Measurements from ENCODE around the gene SLC35E3.
A peak's percentile ranks its signal among the peaks of the same experiment; 100 is the strongest.

The SLC35E3 gene

GRCh38 chr12:68771223-68771925, 25.4 kb downstream of the SLC35E3 start:
- DNase-seq (ENCODE audit: low spot score) = no peak

GRCh38 chr12:68772714-68773113, 26.7 kb downstream of the SLC35E3 start:
- no peak for DNase-seq (ENCODE audit: low spot score)

GRCh38 chr12:68773582-68773981, 27.6 kb downstream of the SLC35E3 start:
- no peak for DNase-seq (ENCODE audit: low spot score)

GRCh38 chr12:68775121-68775630, 29.2 kb downstream of the SLC35E3 start:
- no peak for DNase-seq (ENCODE audit: low spot score)

GRCh38 chr12:68776976-68777610, 31.1 kb downstream of the SLC35E3 start:
- DNase-seq (ENCODE audit: low spot score) = no peak

GRCh38 chr12:68779280-68779679, 33.3 kb downstream of the SLC35E3 start:
- DNase-seq (ENCODE audit: low spot score) = no peak

GRCh38 chr12:68780731-68781130, 34.8 kb downstream of the SLC35E3 start:
- DNase-seq (ENCODE audit: low spot score) = no peak

- no peak for DNase-seq (ENCODE audit: low spot score)
Observed at GRCh38 chr12:68781728-68782127, 35.8 kb downstream of the SLC35E3 start.

GRCh38 chr12:68784015-68784414, 38.0 kb downstream of the SLC35E3 start:
- DNase-seq (ENCODE audit: low spot score) = no peak

- no peak for DNase-seq (ENCODE audit: low spot score)
Observed at GRCh38 chr12:68785358-68785757, 39.4 kb downstream of the SLC35E3 start.

- no peak for DNase-seq (ENCODE audit: low spot score)
Observed at GRCh38 chr12:68785823-68786222, 39.8 kb downstream of the SLC35E3 start.

- DNase-seq (ENCODE audit: low spot score) = no peak
Observed at GRCh38 chr12:68786929-68787328, 41.0 kb downstream of the SLC35E3 start.

- DNase-seq (ENCODE audit: low spot score) = no peak
Observed at GRCh38 chr12:68788554-68789143, 42.7 kb downstream of the SLC35E3 start.

GRCh38 chr12:68789144-68789878, 43.3 kb downstream of the SLC35E3 start:
- DNase-seq (ENCODE audit: low spot score) = no peak

- DNase-seq (ENCODE audit: low spot score) = no peak
Observed at GRCh38 chr12:68790081-68790951, 44.3 kb downstream of the SLC35E3 start.

- DNase-seq (ENCODE audit: low spot score) = no peak
Observed at GRCh38 chr12:68790952-68791234, 44.9 kb downstream of the SLC35E3 start.

- no peak for DNase-seq (ENCODE audit: low spot score)
Observed at GRCh38 chr12:68791897-68792481, 46.0 kb downstream of the SLC35E3 start.

GRCh38 chr12:68792952-68793351, 47.0 kb downstream of the SLC35E3 start:
- DNase-seq (ENCODE audit: low spot score) = peak; percentile 21

GRCh38 chr12:68793436-68793835, 47.5 kb downstream of the SLC35E3 start:
- DNase-seq (ENCODE audit: low spot score) = no peak

GRCh38 chr12:68793975-68794652, 48.1 kb downstream of the SLC35E3 start:
- no peak for DNase-seq (ENCODE audit: low spot score)
